Limb (tissue), 2 donors: ENCODE data around the gene GMCL1.
A peak's percentile ranks its signal among the peaks of the same experiment; 100 is the strongest.
"Not testable (repeated sequence)": the region's sequence is repeated elsewhere in the genome, so short reads cannot be mapped to it uniquely, and the experiment has no call there.

Experiments
- DNase-seq, 2 donors: peaks; one replicate each; pipeline ENCODE4 v3.0.0-alpha.2; 2016; ENCODE audit errors: extremely low spot score in 2 of 2

The GMCL1 gene

GRCh38 chr2:69847068-69847828, 17.8 kb downstream of the GMCL1 start:
- no peak for DNase-seq

GRCh38 chr2:69848186-69848790, 18.8 kb downstream of the GMCL1 start:
- DNase-seq, result no peak

GRCh38 chr2:69858261-69858660, 28.8 kb downstream of the GMCL1 start:
- no peak for DNase-seq

- DNase-seq, result no peak
Observed at GRCh38 chr2:69863298-69863697, 33.8 kb downstream of the GMCL1 start.

- no peak for DNase-seq
Observed at GRCh38 chr2:69888451-69888850, 59.0 kb downstream of the GMCL1 start.

GRCh38 chr2:69889302-69889701, 59.8 kb downstream of the GMCL1 start:
- no peak for DNase-seq

GRCh38 chr2:69890881-69891280, 61.4 kb downstream of the GMCL1 start:
- DNase-seq, result no peak

GRCh38 chr2:69892838-69893424, 63.5 kb downstream of the GMCL1 start:
- DNase-seq, result not testable (repeated sequence)

- DNase-seq, result peak; percentile 84 to 91
Observed at GRCh38 chr2:69893684-69894551, 64.5 kb downstream of the GMCL1 start, which contains the start of gene SNRNP27. Gene SNRNP27, plus strand, starts transcription at chr2:69893956. Its CDS starts 29 bp downstream, at chr2:69893985.

- DNase-seq, result not testable (repeated sequence)
Observed at GRCh38 chr2:69894737-69895136, 65.3 kb downstream of the GMCL1 start.

GRCh38 chr2:69902213-69902922, 72.9 kb downstream of the GMCL1 start:
- no peak for DNase-seq

- DNase-seq, result no peak
Observed at GRCh38 chr2:69907216-69907615, 77.8 kb downstream of the GMCL1 start.

GRCh38 chr2:69911985-69912563, 82.6 kb downstream of the GMCL1 start:
- peak in 1 of 2 donors; percentile 72 for DNase-seq

GRCh38 chr2:69914164-69914949, 84.9 kb downstream of the GMCL1 start:
- DNase-seq, result peak; percentile 99 to 100

GRCh38 chr2:69914950-69915945, 85.8 kb downstream of the GMCL1 start, which contains the start of gene MXD1:
Gene MXD1, plus strand, starts transcription at chr2:69915109. Its CDS starts 222 bp downstream, at chr2:69915331.
- no peak for DNase-seq

- no peak for DNase-seq
Observed at GRCh38 chr2:69916106-69916505, 86.6 kb downstream of the GMCL1 start.

GRCh38 chr2:69917852-69918251, 88.4 kb downstream of the GMCL1 start:
- no peak for DNase-seq

GRCh38 chr2:69918401-69918800, 88.9 kb downstream of the GMCL1 start:
- no peak for DNase-seq
